Liver (tissue), 9 donors: ENCODE data around the gene SH2D7. TPM values are rescaled to one million over a fixed set of nuclear protein-coding genes. Genes with fewer than 3 reads are reported as not detected.

Experiments used
- DNase-seq: peaks from one replicate; pipeline ENCODE4 v3.0.0-alpha.2; 2017; ENCODE audit warnings: low spot score
- H3K27ac ChIP-seq, 2 donors: one replicate each; pipeline ENCODE4 v1.7.0; 2013; ENCODE audit warnings: inconsistent platforms in 2 of 2, low read length in 2 of 2, control low read depth in 1 of 2, low read depth in 1 of 2, mild to moderate bottlenecking in 1 of 2
- H3K27me3 ChIP-seq, 4 donors: one replicate each; pipeline versions ENCODE4 v1.6.1 to v1.7.0; 2013; ENCODE audit warnings: low read length in 3 of 4, inconsistent platforms in 1 of 4, mild to moderate bottlenecking in 1 of 4, moderate library complexity in 1 of 4; ENCODE audit not compliant: control insufficient read depth in 4 of 4, insufficient read depth in 4 of 4
- H3K36me3 ChIP-seq, 4 donors: one replicate each; pipeline versions ENCODE4 v1.6.1 to v1.7.0; 2013; ENCODE audit warnings: low read length in 3 of 4, mild to moderate bottlenecking in 3 of 4, low read depth in 1 of 4, moderate library complexity in 1 of 4; ENCODE audit not compliant: control insufficient read depth in 4 of 4, insufficient read depth in 3 of 4
- H3K4me1 ChIP-seq, 4 donors: one replicate each; pipeline versions ENCODE4 v1.6.1 to v1.7.0; 2013; ENCODE audit warnings: low read length in 3 of 4, mild to moderate bottlenecking in 3 of 4, moderate library complexity in 1 of 4; ENCODE audit not compliant: control insufficient read depth in 4 of 4, insufficient read depth in 4 of 4
- H3K4me3 ChIP-seq, 3 donors: one replicate each; pipeline versions ENCODE4 v1.6.1 to v1.7.0; 2013; ENCODE audit warnings: low read length in 3 of 3, control low read depth in 1 of 3, low read depth in 1 of 3, mild to moderate bottlenecking in 1 of 3
- H3K9ac ChIP-seq, 2 donors: one replicate each; pipeline ENCODE4 v1.7.0; 2013; ENCODE audit warnings: low read length in 2 of 2, mild to moderate bottlenecking in 2 of 2, moderate library complexity in 2 of 2, control low read depth in 1 of 2, low read depth in 1 of 2
- H3K9me3 ChIP-seq, 4 donors: one replicate each; pipeline versions ENCODE4 v1.6.1 to v1.7.0; 2013; ENCODE audit warnings: low read length in 3 of 4; ENCODE audit not compliant: control insufficient read depth in 4 of 4
- ATF3 ChIP-seq: IDR thresholded peaks from 2 replicates; pipeline ENCODE4 v1.6.1; 2016; ENCODE audit warnings: antibody characterized with exemption
- CTCF ChIP-seq: fragments of 150-350 bp; IDR thresholded peaks from 2 replicates; pipeline ENCODE4 v1.5.1; 2017; ENCODE audit warnings: improper control_type of control experiment, low read depth, low read length; ENCODE audit not compliant: missing input control
- EGR1 ChIP-seq, 2 donors: IDR thresholded peaks; 2 replicates each; pipeline ENCODE4 v1.6.1; 2016 to 2018; ENCODE audit warnings: antibody characterized with exemption in 2 of 2, low read depth in 2 of 2
- FOXA1 ChIP-seq: IDR thresholded peaks from 2 replicates; pipeline ENCODE4 v1.6.1; 2016; ENCODE audit warnings: antibody characterized with exemption
- FOXA2 ChIP-seq: IDR thresholded peaks from 2 replicates; pipeline ENCODE4 v1.6.1; 2016; ENCODE audit warnings: antibody characterized with exemption
- GABPA ChIP-seq, 2 donors: IDR thresholded peaks in 1 of 2; conservative IDR thresholded peaks in 1 of 2; 2 replicates each; pipeline ENCODE4 v1.6.1; 2016; ENCODE audit warnings: antibody characterized with exemption in 2 of 2, mild to moderate bottlenecking in 1 of 2, moderate library complexity in 1 of 2
- HNF4A ChIP-seq, 2 donors: conservative IDR thresholded peaks; 2 replicates each; pipeline ENCODE4 v1.6.1; 2016; ENCODE audit warnings: antibody characterized with exemption in 2 of 2, mild to moderate bottlenecking in 2 of 2
- HNF4G ChIP-seq: IDR thresholded peaks from 2 replicates; pipeline ENCODE4 v1.6.1; 2016; ENCODE audit warnings: antibody characterized with exemption
- JUND ChIP-seq, 2 donors: IDR thresholded peaks; 2 replicates each; pipeline ENCODE4 v1.6.1; 2016; ENCODE audit warnings: antibody characterized with exemption in 2 of 2
- MAX ChIP-seq: IDR thresholded peaks from 2 replicates; pipeline ENCODE4 v1.6.1; 2016; ENCODE audit warnings: antibody characterized with exemption
- NR2F2 ChIP-seq: IDR thresholded peaks from 2 replicates; pipeline ENCODE4 v1.6.1; 2016; ENCODE audit warnings: antibody characterized with exemption
- RAD21 ChIP-seq, 2 donors: IDR thresholded peaks; 2 replicates each; pipeline ENCODE4 v1.6.1; 2016; ENCODE audit warnings: antibody characterized with exemption in 2 of 2, mild to moderate bottlenecking in 2 of 2
- REST ChIP-seq: IDR thresholded peaks from 2 replicates; pipeline ENCODE4 v1.6.1; 2016; ENCODE audit warnings: antibody characterized with exemption, mild to moderate bottlenecking
- RXRA ChIP-seq, 2 donors: IDR thresholded peaks; 2 replicates each; pipeline ENCODE4 v1.6.1; 2017 to 2018; ENCODE audit warnings: antibody characterized with exemption in 2 of 2, mild to moderate bottlenecking in 1 of 2
- SP1 ChIP-seq: IDR thresholded peaks from 2 replicates; pipeline ENCODE4 v1.6.1; 2018; ENCODE audit warnings: antibody characterized with exemption, mild to moderate bottlenecking
- TAF1 ChIP-seq: conservative IDR thresholded peaks from 2 replicates; pipeline ENCODE4 v1.6.1; 2016; ENCODE audit warnings: antibody characterized with exemption, mild to moderate bottlenecking
- YY1 ChIP-seq: IDR thresholded peaks from 2 replicates; pipeline ENCODE4 v1.6.1; 2016; ENCODE audit warnings: antibody characterized with exemption, mild to moderate bottlenecking
- ZBTB33 ChIP-seq: IDR thresholded peaks from 2 replicates; pipeline ENCODE4 v1.6.1; 2016; ENCODE audit warnings: antibody characterized with exemption
- WGBS: extraction: QIAGEN DNeasy Blood & Tissue Kit; methylation state at CpG from one replicate; pipeline ENCODE4 v1.1.7; 2013; 5-methylcytosine and 5-hydroxymethylcytosine counted together
- polyA plus RNA-seq, 2 donors: library from polyadenylated mRNA; stranded (reverse) in 1 of 2; unstranded in 1 of 2; fragments of 200-250 nt in 1 of 2; fragments of >200 nt in 1 of 2; fragmentation: Nextera tagmentation in 1 of 2; extraction: Ambion mirVana in 1 of 2; gene quantifications; one replicate each; pipeline versions ENCODE4 v1.2.1 to v1.2.3, GENCODE V29; 2013 to 2015
- total RNA-seq, 2 donors: library from RNA; depleted of rRNA; stranded (reverse); fragments of >200 nt; gene quantifications; one replicate each; pipeline ENCODE4 v1.2.3, GENCODE V29; 2014
- donor health status: healthy.
- donor health status: healthy.
- donor health status: healthy.
- donor health status: healthy.
- donor health status: healthy.

Gene SH2D7
- total and polyA plus RNA-seq, 4 donors, result not detected

- WGBS, result 84% methylated on average over 5 of the region's 5 CpGs
- peaks cover 1 to 43% (median 10%) of the 10 kb centered on the region in 4 donors for H3K36me3 ChIP-seq
- H3K9me3 ChIP-seq, result no peaks in the 10 kb centered on the region
- H3K27me3 ChIP-seq, result no peaks in the 10 kb centered on the region
- H3K4me1 ChIP-seq, result peaks cover 11 to 44% (median 19%) of the 10 kb centered on the region in 4 donors
- no peak overlapping the region for H3K4me3 ChIP-seq
- H3K9ac ChIP-seq, result no peak overlapping the region
- TF ChIP-seq JUND (IDR thresholded peaks at IDR 0.05) (no peak), NR2F2 (no peak), RAD21 (IDR thresholded peaks at IDR 0.05) (no peak), YY1 (no peak), EGR1 (IDR thresholded peaks at IDR 0.05; ENCODE audit: low read depth in 2 of 2) (no peak), HNF4A (conservative IDR thresholded peaks at IDR 0.05) (no peak), REST (no peak), FOXA1 (no peak), ZBTB33 (no peak), GABPA (IDR thresholded peaks at IDR 0.05 in 1 of 2, conservative IDR thresholded peaks at IDR 0.05 in 1 of 2) (no peak), FOXA2 (no peak), ATF3 (no peak), CTCF (no peak), TAF1 (no peak), HNF4G (no peak), SP1 (no peak)
- no peak for DNase-seq
- H3K27ac ChIP-seq, result no peak overlapping the region
These were observed 43.8 kb upstream of the SH2D7 start for GRCh38 chr15:78048628-78048920.

- Histone ChIP-seq H3K27ac (no peak overlapping the region), H3K9ac (no peak overlapping the region), H3K36me3 (peaks cover 0 to 31% (median 4%) of the 10 kb centered on the region in 4 donors), H3K27me3 (no peaks in the 10 kb centered on the region), H3K4me3 (no peak overlapping the region), H3K9me3 (no peaks in the 10 kb centered on the region), H3K4me1 (peaks cover 11 to 49% (median 27%) of the 10 kb centered on the region in 4 donors)
- DNase-seq, result no peak
- 75% methylated on average over 7 of the region's 7 CpGs for WGBS
- TF ChIP-seq SP1, result no peak
- TF ChIP-seq EGR1 (IDR thresholded peaks at IDR 0.05; ENCODE audit: low read depth in 2 of 2), result no peak
- no peak for TF ChIP-seq ATF3
- no peak for TF ChIP-seq GABPA (IDR thresholded peaks at IDR 0.05 in 1 of 2, conservative IDR thresholded peaks at IDR 0.05 in 1 of 2)
- no peak for TF ChIP-seq HNF4G
- TF ChIP-seq FOXA2, result no peak
- no peak for TF ChIP-seq CTCF
- no peak for TF ChIP-seq RXRA (IDR thresholded peaks at IDR 0.05)
- no peak for TF ChIP-seq ZBTB33
- TF ChIP-seq MAX, result no peak
- TF ChIP-seq TAF1, result no peak
These were observed 42.5 kb upstream of the SH2D7 start for GRCh38 chr15:78049691-78050440.
